ENCODE data around the gene TMEM190.

The TMEM190 gene

DNA sequence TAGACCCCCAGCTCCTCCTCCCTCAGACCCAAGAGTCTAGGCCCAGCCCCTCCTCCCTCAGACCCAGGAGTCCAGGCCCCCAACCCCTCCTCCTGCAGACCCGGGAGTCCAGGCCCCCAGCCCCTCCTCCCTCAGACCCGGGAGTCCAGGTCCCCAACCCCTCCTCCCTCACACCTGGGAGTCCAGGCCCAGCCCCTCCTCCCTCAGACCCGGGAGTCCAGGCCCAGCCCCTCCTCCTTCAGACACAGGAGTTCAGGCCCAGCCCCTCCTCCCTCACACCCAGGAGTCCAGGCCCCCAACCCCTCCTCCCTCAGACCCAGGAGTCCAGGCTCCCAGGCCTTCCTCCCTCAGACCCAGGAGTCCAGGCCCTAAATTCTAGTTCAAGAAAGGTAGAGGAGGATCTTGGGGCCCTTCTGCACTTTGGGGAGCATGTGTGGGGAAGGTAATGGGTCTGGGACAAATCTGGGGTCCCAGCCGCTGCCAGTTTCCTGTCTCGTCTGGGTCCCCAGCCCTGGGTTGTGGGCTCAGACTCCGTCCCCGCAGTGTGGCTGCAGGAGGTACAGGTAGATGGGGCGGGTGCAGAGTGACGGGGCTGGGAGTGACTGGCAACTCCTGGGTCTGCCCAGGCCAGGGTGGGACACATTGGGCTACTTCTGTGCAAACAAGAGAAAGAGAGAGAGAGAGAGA is 3.2 kb upstream of the TMEM190 start:
- H3K4me3 Mint-ChIP-seq, result no peak overlapping the region
- no peaks in the 10 kb centered on the region for H3K9me3 Mint-ChIP-seq
- H3K27me3 Mint-ChIP-seq (ENCODE audit: low read depth), result peaks cover 43% of the 10 kb centered on the region
- peaks cover 2% of the 10 kb centered on the region for H3K36me3 Mint-ChIP-seq (ENCODE audit: low read depth)
- peaks cover 5% of the 10 kb centered on the region for H3K4me1 Mint-ChIP-seq (ENCODE audit: low read depth)
- no peak overlapping the region for H3K27ac Mint-ChIP-seq

DNA sequence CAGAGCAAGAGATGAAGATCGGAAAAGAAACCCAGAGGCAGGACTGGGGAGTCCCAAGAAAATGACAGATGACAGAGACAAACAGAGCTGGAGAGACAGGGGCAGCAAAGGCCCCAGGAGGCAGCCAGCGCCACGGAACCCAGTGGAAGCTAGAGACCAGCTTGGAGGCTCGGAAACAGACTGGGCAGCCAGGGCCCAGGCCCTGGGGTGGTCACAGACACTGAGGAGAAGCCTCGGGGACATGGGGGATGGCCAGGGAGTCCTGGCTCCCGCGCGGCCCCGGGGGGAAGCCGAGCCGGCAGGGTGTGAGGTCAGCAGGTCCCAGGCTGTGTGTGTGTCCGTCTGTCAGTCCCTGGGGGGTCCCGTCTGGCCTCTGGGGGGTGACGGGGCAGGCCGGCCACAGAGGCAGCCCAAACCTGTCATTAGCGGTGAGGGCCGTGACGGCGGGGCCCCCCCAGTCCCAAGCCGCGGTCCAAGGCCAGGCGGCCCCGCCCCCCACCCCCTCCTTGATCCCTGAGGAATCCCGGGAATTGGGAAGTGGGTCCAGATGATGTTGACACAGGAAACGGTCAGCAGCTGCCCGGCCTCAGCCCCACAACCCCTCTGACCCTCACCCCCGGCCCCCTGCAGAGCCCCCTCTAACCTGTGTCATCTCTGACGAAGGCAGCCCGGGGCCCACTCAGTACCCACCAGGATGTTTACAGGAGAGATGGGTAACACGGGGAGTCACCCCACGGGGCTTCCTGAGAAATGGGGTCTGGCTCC is 2.5 kb upstream of the TMEM190 start:
- H3K4me3 Mint-ChIP-seq, result no peak overlapping the region
- peaks cover 43% of the 10 kb centered on the region for H3K27me3 Mint-ChIP-seq (ENCODE audit: low read depth)
- H3K27ac Mint-ChIP-seq, result no peak overlapping the region
- H3K9me3 Mint-ChIP-seq, result no peaks in the 10 kb centered on the region
- H3K36me3 Mint-ChIP-seq (ENCODE audit: low read depth), result peaks cover 2% of the 10 kb centered on the region
- H3K4me1 Mint-ChIP-seq (ENCODE audit: low read depth), result peaks cover 5% of the 10 kb centered on the region

DNA sequence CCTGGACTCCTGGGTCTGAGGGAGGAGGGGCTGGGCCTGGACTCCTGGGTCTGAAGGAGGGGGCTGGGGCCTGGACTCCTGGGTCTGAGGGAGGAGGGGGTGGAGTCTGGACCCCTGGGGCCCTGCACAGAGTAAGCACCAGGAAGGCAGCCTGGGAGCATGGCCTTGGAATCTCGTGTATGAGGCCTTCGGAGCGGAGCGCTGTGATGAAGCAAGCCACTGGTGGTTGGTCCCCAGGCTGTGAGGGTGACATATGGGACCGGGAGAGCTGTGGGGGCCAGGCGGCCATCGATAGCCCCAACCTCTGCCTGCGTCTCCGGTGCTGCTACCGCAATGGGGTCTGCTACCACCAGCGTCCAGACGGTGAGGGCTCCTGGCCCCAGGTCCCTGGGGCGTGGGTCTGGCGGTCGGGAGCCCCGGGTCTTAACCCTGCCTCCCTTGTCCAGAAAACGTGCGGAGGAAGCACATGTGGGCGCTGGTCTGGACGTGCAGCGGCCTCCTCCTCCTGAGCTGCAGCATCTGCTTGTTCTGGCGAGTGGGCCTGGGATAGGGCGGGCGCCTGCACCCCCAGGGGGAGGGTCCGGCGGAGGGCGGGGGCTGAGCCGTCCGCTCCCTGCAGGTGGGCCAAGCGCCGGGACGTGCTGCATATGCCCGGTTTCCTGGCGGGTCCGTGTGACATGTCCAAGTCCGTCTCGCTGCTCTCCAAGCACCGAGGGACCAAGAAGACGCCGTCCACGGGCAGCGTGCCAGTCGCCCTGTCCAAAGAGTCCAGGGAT is 918 bp downstream of the TMEM190 start:
- H3K27me3 Mint-ChIP-seq (ENCODE audit: low read depth), result peaks cover 15% of the 10 kb centered on the region
- H3K27ac Mint-ChIP-seq, result no peak overlapping the region
- H3K4me3 Mint-ChIP-seq, result no peak overlapping the region
- no peaks in the 10 kb centered on the region for H3K9me3 Mint-ChIP-seq
- H3K36me3 Mint-ChIP-seq (ENCODE audit: low read depth), result peaks cover 10% of the 10 kb centered on the region
- peaks cover 14% of the 10 kb centered on the region for H3K4me1 Mint-ChIP-seq (ENCODE audit: low read depth)

DNA sequence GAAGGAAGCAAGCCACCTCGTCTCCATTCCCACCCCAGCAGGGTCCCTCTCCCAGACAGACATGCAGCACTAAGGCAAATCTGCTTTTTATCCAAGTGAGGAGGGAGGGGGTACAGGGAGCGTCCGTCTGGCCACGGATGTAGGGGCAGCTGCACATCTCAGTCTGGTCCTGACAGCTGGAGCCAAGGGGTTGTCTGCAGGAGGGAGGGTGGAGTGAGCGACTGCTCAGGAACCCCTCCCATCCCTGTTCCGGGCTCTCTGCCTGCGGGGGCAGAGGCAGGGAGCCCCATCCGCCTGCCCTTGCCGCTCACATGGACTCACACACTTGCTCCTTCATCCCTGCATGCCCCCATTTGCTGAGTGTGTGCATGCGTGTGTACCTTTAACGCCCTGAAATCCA is 2.5 kb downstream of the TMEM190 start:
- H3K4me3 Mint-ChIP-seq, result no peak overlapping the region
- no peaks in the 10 kb centered on the region for H3K9me3 Mint-ChIP-seq
- H3K4me1 Mint-ChIP-seq (ENCODE audit: low read depth), result peaks cover 21% of the 10 kb centered on the region
- peaks cover 9% of the 10 kb centered on the region for H3K36me3 Mint-ChIP-seq (ENCODE audit: low read depth)
- H3K27ac Mint-ChIP-seq, result no peak overlapping the region
- H3K27me3 Mint-ChIP-seq (ENCODE audit: low read depth), result peaks cover 8% of the 10 kb centered on the region

DNA sequence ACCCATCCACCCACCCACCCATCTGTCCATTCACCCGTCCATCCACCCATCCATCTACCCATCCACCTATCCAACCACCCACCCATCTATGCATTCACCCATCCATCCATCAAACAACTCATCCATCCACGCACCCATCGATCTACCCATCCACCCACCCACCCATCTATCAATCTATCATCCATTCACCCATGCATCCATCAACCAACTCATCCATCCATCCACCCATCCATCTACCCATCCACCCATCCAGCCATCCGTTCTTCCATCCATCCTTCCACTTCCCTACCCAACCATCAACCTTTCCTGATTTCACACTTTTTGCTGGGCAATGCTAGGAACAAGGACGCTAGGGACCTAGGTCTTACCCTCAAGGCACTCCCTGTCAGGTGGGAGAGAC is 5.4 kb downstream of the TMEM190 start:
- Mint-ChIP-seq H3K9me3 (no peaks in the 10 kb centered on the region), H3K4me1 (ENCODE audit: low read depth) (peaks cover 34% of the 10 kb centered on the region), H3K36me3 (ENCODE audit: low read depth) (peaks cover 21% of the 10 kb centered on the region), H3K27me3 (ENCODE audit: low read depth) (no peaks in the 10 kb centered on the region), H3K4me3 (peak overlapping the region; percentile 55), H3K27ac (no peak overlapping the region)

DNA sequence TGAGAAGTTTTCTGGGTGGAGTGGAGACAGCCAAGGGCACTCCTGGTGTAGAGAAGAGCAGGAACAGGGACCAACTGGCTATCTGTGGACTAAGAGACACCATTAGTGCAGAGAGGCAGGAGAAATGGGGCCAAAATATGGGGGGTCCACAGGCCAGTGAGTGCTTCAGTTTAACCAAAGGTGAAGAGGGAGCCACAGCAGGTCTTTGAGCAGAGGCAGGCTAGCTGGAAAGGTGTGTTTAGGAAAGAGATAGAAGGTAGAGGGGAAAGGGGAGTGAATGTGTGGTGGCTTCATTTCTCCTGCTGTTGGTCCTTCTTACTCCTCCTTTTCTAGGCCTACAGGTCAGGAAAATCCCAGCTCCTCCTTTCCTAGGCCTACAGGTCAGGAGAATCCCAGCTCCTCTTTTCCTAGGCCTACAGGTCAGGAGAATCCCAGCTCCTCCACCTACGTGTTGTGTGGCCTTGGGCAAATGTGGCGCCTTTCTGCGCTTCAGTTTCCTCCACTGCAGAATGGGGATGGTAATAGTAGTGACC is 6.0 kb downstream of the TMEM190 start:
- peaks cover 38% of the 10 kb centered on the region for H3K4me1 Mint-ChIP-seq (ENCODE audit: low read depth)
- no peaks in the 10 kb centered on the region for H3K27me3 Mint-ChIP-seq (ENCODE audit: low read depth)
- peak overlapping the region; percentile 88 for H3K4me3 Mint-ChIP-seq
- H3K9me3 Mint-ChIP-seq, result no peaks in the 10 kb centered on the region
- peak overlapping the region; percentile 89 for H3K27ac Mint-ChIP-seq
- H3K36me3 Mint-ChIP-seq (ENCODE audit: low read depth), result peaks cover 27% of the 10 kb centered on the region

DNA sequence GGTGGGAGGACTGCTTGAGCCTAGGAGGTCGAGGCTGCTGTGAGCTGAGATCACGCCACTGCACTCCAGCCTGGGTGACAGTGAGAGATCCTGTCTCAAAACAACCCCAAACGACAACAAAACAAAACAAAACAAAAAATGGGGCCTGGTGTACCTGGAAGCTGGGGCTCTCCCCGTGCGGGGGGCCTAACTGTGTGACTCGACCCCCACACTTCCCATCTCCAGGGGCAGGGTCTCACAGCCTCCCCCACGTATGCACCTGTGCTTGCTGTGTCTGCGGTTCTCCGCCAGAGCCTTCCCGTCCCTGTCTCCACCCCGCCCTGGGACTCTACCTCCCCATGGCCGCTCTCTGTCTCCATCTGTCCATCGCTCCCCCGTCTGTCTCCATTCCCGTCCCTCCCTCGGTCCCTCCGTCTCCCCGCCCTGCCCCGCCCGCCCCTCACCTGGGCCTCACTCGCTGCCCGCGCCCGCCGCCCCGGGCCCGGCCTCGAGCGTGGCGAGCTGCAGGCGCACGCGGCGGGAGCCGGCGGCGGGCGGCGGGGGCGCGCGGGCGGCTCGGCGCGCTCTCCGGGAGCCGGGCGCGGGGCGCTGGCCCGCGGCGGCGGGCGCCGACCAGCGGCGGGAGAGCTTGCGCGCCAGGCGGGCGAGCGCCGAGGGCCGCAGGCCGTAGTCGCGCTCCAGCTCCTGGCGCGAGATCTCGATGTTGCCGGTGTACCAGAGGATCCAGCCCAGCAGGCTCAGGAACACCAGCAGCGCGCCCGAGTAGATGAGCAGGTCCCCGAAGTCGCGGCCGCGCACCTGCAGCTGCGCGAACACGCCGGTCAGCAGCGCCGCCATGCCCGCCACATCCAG is 6.9 kb downstream of the TMEM190 start:
- Mint-ChIP-seq H3K4me1 (ENCODE audit: low read depth) (peaks cover 38% of the 10 kb centered on the region), H3K36me3 (ENCODE audit: low read depth) (peaks cover 36% of the 10 kb centered on the region)

DNA sequence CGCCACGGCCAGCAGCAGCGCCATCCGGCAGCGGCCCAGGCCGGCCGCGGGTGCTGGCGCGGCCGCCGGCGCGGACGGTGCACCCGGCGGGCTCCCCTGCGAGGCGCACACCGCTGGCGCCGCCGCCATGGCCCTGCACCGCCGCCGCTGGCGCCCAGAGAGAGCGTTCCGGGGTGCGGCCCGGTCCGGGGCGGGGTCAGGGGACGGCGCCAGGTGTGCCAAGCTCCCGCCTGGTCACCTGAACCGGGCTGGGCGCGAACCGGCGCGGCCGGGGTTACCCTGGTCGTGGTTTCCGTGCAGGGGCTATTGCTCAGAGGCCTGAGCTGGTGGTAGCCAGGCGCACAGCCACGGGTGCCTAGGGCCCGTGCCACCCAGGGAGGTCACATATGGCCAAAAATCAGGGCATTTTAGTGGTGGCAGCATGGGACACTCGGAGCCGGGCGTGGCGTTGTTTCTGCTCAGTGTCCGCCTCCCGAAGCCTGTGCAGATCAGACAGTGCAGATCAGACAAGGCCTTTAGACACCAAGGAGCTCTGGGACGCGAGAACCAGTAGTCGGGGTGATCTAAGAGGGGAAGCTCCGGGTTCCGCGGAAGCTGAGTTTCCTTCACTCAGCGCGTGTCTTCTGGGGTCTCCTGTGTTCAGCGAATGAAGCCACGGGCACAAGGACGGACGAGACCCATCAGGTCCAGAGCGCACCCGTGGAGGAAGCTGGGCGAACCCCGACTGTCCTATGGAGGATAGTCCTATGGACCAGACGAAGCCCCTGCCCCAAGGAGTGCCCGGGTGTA is 7.7 kb downstream of the TMEM190 start, which contains the start of gene TMEM238:
TMEM238 (minus strand) TSS at position 162 of the 789 bp plus-strand sequence; CDS start at position 129, 33 bp downstream.
- Mint-ChIP-seq H3K36me3 (ENCODE audit: low read depth) (peaks cover 42% of the 10 kb centered on the region), H3K27me3 (ENCODE audit: low read depth) (no peaks in the 10 kb centered on the region), H3K4me3 (peak within 1 kb of the TSS; percentile 98), H3K27ac (peak within 1 kb of the TSS; percentile 98), H3K9me3 (no peaks in the 10 kb centered on the region), H3K4me1 (ENCODE audit: low read depth) (peaks cover 39% of the 10 kb centered on the region)

More for the DNA sequence above, 6.9 kb downstream of the TMEM190 start:
- H3K4me3 Mint-ChIP-seq, result peak overlapping the region; percentile 88
- H3K27me3 Mint-ChIP-seq (ENCODE audit: low read depth), result no peaks in the 10 kb centered on the region
- no peaks in the 10 kb centered on the region for H3K9me3 Mint-ChIP-seq
- H3K27ac Mint-ChIP-seq, result peak overlapping the region; percentile 89

DNA sequence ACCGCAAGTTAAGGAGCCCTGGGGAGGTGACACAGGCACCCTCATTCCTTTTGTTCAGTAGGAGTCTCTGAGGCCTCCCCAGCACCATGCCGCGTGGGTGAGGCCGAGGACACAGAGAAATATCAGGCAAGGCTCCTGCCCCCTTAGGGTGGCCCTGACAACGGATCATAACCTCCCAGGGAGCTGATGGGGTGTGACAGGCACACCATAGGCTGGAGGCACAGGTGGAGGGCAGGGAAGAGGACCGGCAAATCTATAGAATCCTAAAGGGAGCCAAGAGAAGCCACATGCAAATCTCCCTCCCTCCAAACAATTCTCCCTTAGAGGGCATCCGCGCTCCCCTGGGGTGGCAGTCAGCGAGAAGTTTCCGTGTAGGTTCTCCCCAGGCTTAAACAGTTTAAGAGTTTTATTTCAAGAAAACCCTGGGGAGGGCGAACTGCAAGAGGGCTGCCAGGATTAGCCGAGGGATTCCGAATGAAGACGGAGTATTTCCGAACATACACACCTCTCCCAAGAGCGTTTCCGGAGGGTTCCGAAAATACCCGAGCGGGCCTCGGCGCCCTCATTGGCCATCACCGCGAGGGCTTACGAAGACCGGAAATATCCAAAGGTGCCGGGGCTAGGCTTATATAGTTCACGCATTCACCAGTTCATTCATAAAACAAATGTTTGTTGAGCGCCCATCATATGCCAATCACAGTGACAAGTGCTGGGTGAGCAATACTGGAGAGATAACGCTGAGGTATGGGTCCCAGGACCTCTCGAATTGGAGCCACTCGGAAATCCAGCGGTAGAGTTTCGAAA is 8.5 kb downstream of the TMEM190 start:
- Mint-ChIP-seq H3K9me3 (no peaks in the 10 kb centered on the region), H3K4me1 (ENCODE audit: low read depth) (peaks cover 42% of the 10 kb centered on the region), H3K27ac (peak overlapping the region; percentile 98), H3K36me3 (ENCODE audit: low read depth) (peaks cover 48% of the 10 kb centered on the region), H3K27me3 (ENCODE audit: low read depth) (no peaks in the 10 kb centered on the region), H3K4me3 (peak overlapping the region; percentile 98)

DNA sequence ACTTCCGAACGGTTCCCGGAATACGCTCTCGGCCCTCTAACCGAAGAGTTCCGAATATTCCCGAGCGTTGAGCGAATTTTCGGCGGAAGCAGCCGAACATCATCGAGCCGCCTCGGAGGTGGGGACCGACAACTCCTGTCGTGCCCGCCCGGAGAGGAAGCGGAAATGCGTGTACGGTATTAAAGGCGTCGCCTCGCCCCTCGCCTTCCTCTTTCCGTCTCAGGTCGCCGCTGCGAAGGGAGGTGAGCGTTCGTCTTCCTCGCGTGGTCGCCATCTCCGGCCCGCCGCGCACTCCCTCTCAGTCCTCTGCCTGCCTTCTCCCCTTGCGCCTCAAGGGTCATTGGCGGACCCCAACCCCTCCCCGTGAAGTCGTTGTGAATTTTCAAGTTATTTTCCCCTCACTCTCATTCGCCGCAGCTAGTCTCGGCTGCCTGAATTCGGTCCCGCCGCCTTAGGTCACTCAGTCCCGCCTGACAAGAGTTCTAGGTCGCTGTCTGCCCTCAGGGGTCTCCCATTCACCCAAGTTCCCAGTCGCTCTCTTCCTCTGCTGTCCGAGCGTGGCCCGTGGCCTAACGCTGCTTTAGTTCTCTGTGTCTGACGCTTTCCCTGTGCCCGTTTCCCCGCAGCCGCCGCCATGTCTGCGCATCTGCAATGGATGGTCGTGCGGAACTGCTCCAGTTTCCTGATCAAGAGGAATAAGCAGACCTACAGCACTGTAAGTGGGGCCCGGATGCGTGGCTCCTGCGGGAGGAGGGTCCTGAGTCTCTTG is 9.3 kb downstream of the TMEM190 start, which contains the start of gene RPL28:
RPL28 (plus strand) TSS at position 209 of the 769 bp plus-strand sequence; CDS start at position 635, 426 bp downstream.
- no peaks in the 10 kb centered on the region for H3K9me3 Mint-ChIP-seq
- no peaks in the 10 kb centered on the region for H3K27me3 Mint-ChIP-seq (ENCODE audit: low read depth)
- H3K36me3 Mint-ChIP-seq (ENCODE audit: low read depth), result peaks cover 52% of the 10 kb centered on the region
- peak within 1 kb of the TSS; percentile 98 for H3K4me3 Mint-ChIP-seq
- peak within 1 kb of the TSS; percentile 98 for H3K27ac Mint-ChIP-seq
- peaks cover 42% of the 10 kb centered on the region for H3K4me1 Mint-ChIP-seq (ENCODE audit: low read depth)

DNA sequence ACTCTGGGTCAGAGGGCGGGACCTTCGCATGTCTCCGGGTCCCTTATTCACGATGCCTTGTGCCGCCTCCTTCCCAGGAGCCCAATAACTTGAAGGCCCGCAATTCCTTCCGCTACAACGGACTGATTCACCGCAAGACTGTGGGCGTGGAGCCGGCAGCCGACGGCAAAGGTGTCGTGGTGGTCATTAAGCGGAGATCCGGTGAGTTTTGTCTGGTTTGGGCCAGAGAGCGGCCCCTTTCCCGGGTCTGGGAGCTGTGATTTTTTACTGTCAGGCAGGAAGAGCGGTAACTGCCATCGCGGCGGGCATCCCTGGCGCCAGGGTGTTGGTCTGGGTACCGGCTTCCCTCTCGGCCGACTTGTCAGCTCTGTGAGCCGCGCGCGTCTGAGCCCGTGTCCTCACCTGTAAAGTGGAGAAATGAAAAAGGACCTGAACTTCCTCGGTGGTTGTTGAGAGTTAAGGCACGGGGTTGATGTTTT is 9.9 kb downstream of the TMEM190 start:
- H3K27ac Mint-ChIP-seq, result peak overlapping the region; percentile 98
- H3K27me3 Mint-ChIP-seq (ENCODE audit: low read depth), result no peaks in the 10 kb centered on the region
- peak overlapping the region; percentile 98 for H3K4me3 Mint-ChIP-seq
- peaks cover 50% of the 10 kb centered on the region for H3K36me3 Mint-ChIP-seq (ENCODE audit: low read depth)
- no peaks in the 10 kb centered on the region for H3K9me3 Mint-ChIP-seq
- peaks cover 40% of the 10 kb centered on the region for H3K4me1 Mint-ChIP-seq (ENCODE audit: low read depth)

Measured in T-helper 1 cell treated with Interleukin-12 subunit alpha and Interleukin-12 subunit beta and Interleukin-4 antibody, amounts not matched to agents 30 μg/mL and 1 μg/mL, for 36 hours (primary cell).